Panc1 (cell line): ENCODE measurements around the gene SLC27A4. TPM values are rescaled to one million over a fixed set of nuclear protein-coding genes. Genes with fewer than 3 reads are reported as not detected.

Source experiments
- ATAC-seq: fragments of 200-7000 bp; cut with Tn5 transposase; 2 replicates; pipeline ENCODE4 v1.9.1; 2020; ENCODE audit warnings: mild to moderate bottlenecking, moderate library complexity
- BruUV-seq: library from RNA; stranded (reverse); fragments of 400-500 nt; replicated peaks from 2 replicates; lab custom pipeline; 2021; lab: Mats Ljungman, UMichigan
- CTCF ChIA-PET: fragments of 300-600 bp; sonication (Branson Sonifier 250); formaldehyde crosslinking; loops from one replicate; lab custom pipeline; 2022; ENCODE audit warnings: antibody characterized with exemption; lab: Charles Lee
- POLR2A ChIA-PET: fragments of 300-600 bp; sonication (Branson Sonifier 250); formaldehyde crosslinking; loops from one replicate; lab custom pipeline; 2022; ENCODE audit warnings: antibody characterized with exemption; lab: Charles Lee
- DNase-seq: peaks from one replicate; pipeline ENCODE4 v3.0.0-alpha.2; 2010; ENCODE audit warnings: low read depth, low spot score
- H3K27ac ChIP-seq: 2 replicates; pipeline ENCODE4 v1.5.1; 2011; ENCODE audit warnings: mild to moderate bottlenecking, low read length, inconsistent platforms
- H3K27me3 ChIP-seq: fragments of 200-500 bp; sonication (Bioruptor generic); 2 replicates; pipeline ENCODE4 v1.6.0; 2014; ENCODE audit warnings: low read length, inconsistent platforms; ENCODE audit not compliant: control insufficient read depth, insufficient read depth
- H3K36me3 ChIP-seq: fragments of 200-500 bp; sonication (Bioruptor generic); 2 replicates; pipeline ENCODE4 v1.5.1; 2014; ENCODE audit warnings: inconsistent platforms, mild to moderate bottlenecking, low read length, moderate library complexity; ENCODE audit not compliant: control insufficient read depth, insufficient read depth
- H3K4me1 ChIP-seq: 2 replicates; pipeline ENCODE4 v1.5.1; 2011; ENCODE audit warnings: inconsistent platforms, mild to moderate bottlenecking, low read length, moderate library complexity; ENCODE audit not compliant: control insufficient read depth, insufficient read depth
- H3K4me3 ChIP-seq, 2 experiments: 2 replicates each; pipeline ENCODE4 v1.5.1; 2011 to 2012; ENCODE audit warnings: low read depth in 2 of 2, low read length in 2 of 2, mild to moderate bottlenecking in 2 of 2, inconsistent platforms in 1 of 2, moderate library complexity in 1 of 2
- H3K9me3 ChIP-seq: fragments of 200-500 bp; sonication (Bioruptor generic); 2 replicates; pipeline ENCODE4 v1.5.1; 2014; ENCODE audit warnings: low read depth, mild to moderate bottlenecking, inconsistent platforms, low read length, moderate library complexity; ENCODE audit not compliant: control insufficient read depth, insufficient read depth
- POLR2AphosphoS5 ChIP-seq: IDR thresholded peaks from 2 replicates; pipeline ENCODE4 v1.6.1; 2012; ENCODE audit warnings: mild to moderate bottlenecking, low read depth, low read length, moderate library complexity
- SIN3A ChIP-seq: IDR thresholded peaks from 2 replicates; pipeline ENCODE4 v1.6.1; 2012; ENCODE audit warnings: low read depth, mild to moderate bottlenecking, low read length, moderate library complexity, borderline replicate concordance; ENCODE audit not compliant: insufficient read depth
- TCF7L2 ChIP-seq: IDR thresholded peaks from 2 replicates; pipeline ENCODE4 v1.6.1; 2011; ENCODE audit warnings: mild to moderate bottlenecking, low read depth, low read length, inconsistent platforms
- in situ Hi-C: cut with HindIII; loops from 2 replicates; pipeline ENCODE4 v1.10.0; 2016; ENCODE audit warnings: low sequenced_read_pairs, low pct_unique_long_range_greater_than_20kb
- intact Hi-C: fragments of 100-400 bp; cut with micrococcal nuclease; formaldehyde crosslinking; loops from one replicate; pipeline ENCODE4 v1.10.0; 2022; ENCODE audit not compliant: unreplicated experiment
- total RNA-seq: library from RNA; stranded (reverse); gene quantifications from one replicate; pipeline ENCODE4 v1.2.1, GENCODE V29; 2021; ENCODE audit not compliant: unreplicated experiment
- TF ChIP-seq, protein P1 (sequence below), 2 experiments: IDR thresholded peaks; 2 replicates each; pipeline ENCODE4 v1.6.1; 2011 to 2012; ENCODE audit warnings: low read depth in 2 of 2, control low read depth in 1 of 2, low read length in 1 of 2, mild to moderate bottlenecking in 1 of 2, moderate library complexity in 1 of 2; ENCODE audit not compliant: insufficient read depth in 1 of 2
- TF ChIP-seq, protein P2 (sequence below): fragments of 450-650 bp; IDR thresholded peaks from 2 replicates; pipeline ENCODE4 v1.5.1; 2017; ENCODE audit warnings: mild to moderate bottlenecking

Gene SLC27A4
- total RNA-seq, 1 experiment from 2014 or later = 20.3 TPM

DNA sequence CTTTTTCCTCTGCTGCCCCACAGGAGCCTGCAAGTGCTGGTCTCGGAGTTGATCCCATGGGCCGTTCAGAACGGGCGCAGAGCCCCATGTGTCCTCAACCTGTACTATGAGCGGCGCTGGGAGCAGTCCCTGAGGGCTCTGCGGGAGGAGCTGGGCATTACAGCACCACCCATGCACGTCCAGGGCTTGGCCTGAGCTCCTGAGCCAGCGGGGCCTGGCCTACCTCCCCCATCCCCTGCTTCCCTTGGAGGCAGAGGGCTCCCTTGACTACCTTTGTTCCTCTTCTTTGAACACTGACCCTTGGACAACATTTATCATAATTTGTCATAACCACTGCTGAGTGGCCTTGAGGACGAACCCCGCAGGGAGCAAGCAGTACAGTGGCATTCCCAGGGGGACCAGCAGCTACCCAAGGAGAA is 6.9 kb upstream of the SLC27A4 start:
- DNase-seq (no peak), ATAC-seq (peak; percentile 22; the same call in 1 of the 2 replicates)
- ChIA-PET CTCF (no interaction called here), POLR2A (no interaction called here)
- no peaks in the 10 kb centered on the region for H3K27me3 ChIP-seq
- in situ Hi-C loops (no loop called here), intact Hi-C loops (no loop called here)
- no peak overlapping the region for H3K27ac ChIP-seq
- no peaks in the 10 kb centered on the region for H3K4me1 ChIP-seq
- no peaks in the 10 kb centered on the region for H3K36me3 ChIP-seq
- no peaks in the 10 kb centered on the region for H3K9me3 ChIP-seq
- H3K4me3 ChIP-seq = no peak overlapping the region
- no TSS peak for BruUV-seq
- TF ChIP-seq, protein P1, sequence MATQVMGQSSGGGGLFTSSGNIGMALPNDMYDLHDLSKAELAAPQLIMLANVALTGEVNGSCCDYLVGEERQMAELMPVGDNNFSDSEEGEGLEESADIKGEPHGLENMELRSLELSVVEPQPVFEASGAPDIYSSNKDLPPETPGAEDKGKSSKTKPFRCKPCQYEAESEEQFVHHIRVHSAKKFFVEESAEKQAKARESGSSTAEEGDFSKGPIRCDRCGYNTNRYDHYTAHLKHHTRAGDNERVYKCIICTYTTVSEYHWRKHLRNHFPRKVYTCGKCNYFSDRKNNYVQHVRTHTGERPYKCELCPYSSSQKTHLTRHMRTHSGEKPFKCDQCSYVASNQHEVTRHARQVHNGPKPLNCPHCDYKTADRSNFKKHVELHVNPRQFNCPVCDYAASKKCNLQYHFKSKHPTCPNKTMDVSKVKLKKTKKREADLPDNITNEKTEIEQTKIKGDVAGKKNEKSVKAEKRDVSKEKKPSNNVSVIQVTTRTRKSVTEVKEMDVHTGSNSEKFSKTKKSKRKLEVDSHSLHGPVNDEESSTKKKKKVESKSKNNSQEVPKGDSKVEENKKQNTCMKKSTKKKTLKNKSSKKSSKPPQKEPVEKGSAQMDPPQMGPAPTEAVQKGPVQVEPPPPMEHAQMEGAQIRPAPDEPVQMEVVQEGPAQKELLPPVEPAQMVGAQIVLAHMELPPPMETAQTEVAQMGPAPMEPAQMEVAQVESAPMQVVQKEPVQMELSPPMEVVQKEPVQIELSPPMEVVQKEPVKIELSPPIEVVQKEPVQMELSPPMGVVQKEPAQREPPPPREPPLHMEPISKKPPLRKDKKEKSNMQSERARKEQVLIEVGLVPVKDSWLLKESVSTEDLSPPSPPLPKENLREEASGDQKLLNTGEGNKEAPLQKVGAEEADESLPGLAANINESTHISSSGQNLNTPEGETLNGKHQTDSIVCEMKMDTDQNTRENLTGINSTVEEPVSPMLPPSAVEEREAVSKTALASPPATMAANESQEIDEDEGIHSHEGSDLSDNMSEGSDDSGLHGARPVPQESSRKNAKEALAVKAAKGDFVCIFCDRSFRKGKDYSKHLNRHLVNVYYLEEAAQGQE (IDR thresholded peaks at IDR 0.05; ENCODE audit: insufficient read depth in 1 of 2, low read depth in 2 of 2, low read length in 1 of 2) = no peak
- no peak for TF ChIP-seq TCF7L2
- TF ChIP-seq POLR2AphosphoS5 = no peak
- no peak for TF ChIP-seq SIN3A
- TF ChIP-seq, protein P2, sequence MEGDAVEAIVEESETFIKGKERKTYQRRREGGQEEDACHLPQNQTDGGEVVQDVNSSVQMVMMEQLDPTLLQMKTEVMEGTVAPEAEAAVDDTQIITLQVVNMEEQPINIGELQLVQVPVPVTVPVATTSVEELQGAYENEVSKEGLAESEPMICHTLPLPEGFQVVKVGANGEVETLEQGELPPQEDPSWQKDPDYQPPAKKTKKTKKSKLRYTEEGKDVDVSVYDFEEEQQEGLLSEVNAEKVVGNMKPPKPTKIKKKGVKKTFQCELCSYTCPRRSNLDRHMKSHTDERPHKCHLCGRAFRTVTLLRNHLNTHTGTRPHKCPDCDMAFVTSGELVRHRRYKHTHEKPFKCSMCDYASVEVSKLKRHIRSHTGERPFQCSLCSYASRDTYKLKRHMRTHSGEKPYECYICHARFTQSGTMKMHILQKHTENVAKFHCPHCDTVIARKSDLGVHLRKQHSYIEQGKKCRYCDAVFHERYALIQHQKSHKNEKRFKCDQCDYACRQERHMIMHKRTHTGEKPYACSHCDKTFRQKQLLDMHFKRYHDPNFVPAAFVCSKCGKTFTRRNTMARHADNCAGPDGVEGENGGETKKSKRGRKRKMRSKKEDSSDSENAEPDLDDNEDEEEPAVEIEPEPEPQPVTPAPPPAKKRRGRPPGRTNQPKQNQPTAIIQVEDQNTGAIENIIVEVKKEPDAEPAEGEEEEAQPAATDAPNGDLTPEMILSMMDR = no peak

DNA sequence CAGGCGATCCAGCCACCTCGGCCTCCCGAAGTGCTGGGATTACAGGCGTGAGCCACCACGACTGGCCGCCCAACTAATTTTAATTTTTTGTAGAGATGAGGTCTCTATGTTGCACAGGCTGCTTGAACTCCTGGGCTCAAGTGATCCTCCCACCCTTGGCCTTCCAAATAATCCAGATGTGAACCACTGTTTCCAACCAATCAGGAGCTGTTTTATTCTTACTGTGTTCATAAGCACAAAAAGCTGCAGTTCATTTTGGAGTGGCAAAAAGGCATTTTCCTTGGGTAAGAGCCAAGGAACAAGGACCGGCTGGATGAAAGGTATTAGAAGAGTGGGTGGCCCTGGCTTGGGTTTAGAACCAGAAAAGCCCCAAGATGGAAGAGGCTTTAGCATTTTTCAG is 5.2 kb upstream of the SLC27A4 start:
- in situ Hi-C loops = no loop called here
- POLR2A ChIA-PET = no interaction called here
- H3K4me1 ChIP-seq = no peaks in the 10 kb centered on the region

More for the DNA sequence above, 5.2 kb upstream of the SLC27A4 start:
- ATAC-seq (no peak), DNase-seq (no peak)
- no peaks in the 10 kb centered on the region for H3K27me3 ChIP-seq
- CTCF ChIA-PET = no interaction called here
- H3K9me3 ChIP-seq = no peaks in the 10 kb centered on the region
- no TSS peak for BruUV-seq
- H3K27ac ChIP-seq = no peak overlapping the region
- TF ChIP-seq SIN3A = no peak
- TF ChIP-seq POLR2AphosphoS5 = no peak
- TF ChIP-seq, protein P2 = no peak
- no peak for TF ChIP-seq TCF7L2
- TF ChIP-seq, protein P1 (IDR thresholded peaks at IDR 0.05; ENCODE audit: insufficient read depth in 1 of 2, low read depth in 2 of 2, low read length in 1 of 2) = no peak
- no peaks in the 10 kb centered on the region for H3K36me3 ChIP-seq
- intact Hi-C loops = no loop called here
- H3K4me3 ChIP-seq = no peak overlapping the region
